ENCODE measurements around the gene ITPR2.

Gene ITPR2

DNA sequence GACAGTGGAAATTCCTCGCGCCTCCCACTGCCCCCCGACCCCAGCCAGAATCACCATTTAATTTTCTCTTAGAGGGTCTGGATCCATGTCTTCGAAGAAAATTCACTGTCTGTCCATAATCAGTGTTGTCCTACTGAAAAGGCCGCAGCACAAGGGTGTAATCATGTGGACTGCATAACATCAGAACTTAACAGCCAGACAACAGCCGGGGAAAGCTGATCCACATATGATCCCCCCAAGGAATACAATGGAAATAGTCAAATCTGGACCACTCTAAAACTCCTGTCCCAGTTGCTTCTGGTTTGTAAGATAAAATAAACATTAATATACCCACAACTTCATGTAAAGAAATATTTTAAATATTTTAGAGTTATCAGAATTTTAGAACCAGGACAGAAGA lies 460.1 kb downstream of the ITPR2 start:
- Histone ChIP-seq H3K4me3 (replicated peaks; ENCODE audit: low read depth, low read length) (no peak overlapping the region), H3K27me3 (replicated peaks; ENCODE audit: control insufficient read depth, insufficient read depth, low read length) (no peaks in the 10 kb centered on the region), H3K36me3 (ENCODE audit: control insufficient read depth, insufficient read depth, low read length) (no peaks in the 10 kb centered on the region; the same call in 1 of the 2 replicates)
- TF ChIP-seq, protein P1, sequence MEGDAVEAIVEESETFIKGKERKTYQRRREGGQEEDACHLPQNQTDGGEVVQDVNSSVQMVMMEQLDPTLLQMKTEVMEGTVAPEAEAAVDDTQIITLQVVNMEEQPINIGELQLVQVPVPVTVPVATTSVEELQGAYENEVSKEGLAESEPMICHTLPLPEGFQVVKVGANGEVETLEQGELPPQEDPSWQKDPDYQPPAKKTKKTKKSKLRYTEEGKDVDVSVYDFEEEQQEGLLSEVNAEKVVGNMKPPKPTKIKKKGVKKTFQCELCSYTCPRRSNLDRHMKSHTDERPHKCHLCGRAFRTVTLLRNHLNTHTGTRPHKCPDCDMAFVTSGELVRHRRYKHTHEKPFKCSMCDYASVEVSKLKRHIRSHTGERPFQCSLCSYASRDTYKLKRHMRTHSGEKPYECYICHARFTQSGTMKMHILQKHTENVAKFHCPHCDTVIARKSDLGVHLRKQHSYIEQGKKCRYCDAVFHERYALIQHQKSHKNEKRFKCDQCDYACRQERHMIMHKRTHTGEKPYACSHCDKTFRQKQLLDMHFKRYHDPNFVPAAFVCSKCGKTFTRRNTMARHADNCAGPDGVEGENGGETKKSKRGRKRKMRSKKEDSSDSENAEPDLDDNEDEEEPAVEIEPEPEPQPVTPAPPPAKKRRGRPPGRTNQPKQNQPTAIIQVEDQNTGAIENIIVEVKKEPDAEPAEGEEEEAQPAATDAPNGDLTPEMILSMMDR (IDR thresholded peaks at IDR 0.05; ENCODE audit: insufficient read depth, low read length, poor library complexity, severe bottlenecking): no peak
- no peak for DNase-seq (ENCODE audit: extremely low read depth, insufficient read length)

DNA sequence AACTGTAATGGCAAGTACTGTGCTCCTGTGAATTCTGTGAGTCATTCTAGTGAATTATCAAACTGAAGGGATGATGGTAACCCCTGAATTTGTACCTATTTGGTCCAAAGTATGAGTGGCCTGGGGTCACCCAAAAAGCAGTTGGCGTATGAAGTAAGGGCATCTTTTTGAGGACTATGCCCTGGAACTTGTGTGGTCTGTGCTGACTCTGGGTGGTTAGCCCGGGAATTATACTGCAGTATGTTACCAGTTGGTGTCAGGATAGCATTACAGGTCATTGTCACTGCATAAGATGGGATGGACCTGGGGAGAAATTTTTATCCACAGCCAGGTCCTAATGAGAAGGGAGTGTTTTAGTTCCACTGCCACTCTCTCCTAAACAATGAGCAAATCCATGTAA lies 462.9 kb downstream of the ITPR2 start:
- Histone ChIP-seq H3K4me3 (replicated peaks; ENCODE audit: low read depth, low read length) (no peak overlapping the region), H3K36me3 (ENCODE audit: control insufficient read depth, insufficient read depth, low read length) (no peaks in the 10 kb centered on the region; the same call in 1 of the 2 replicates), H3K27me3 (replicated peaks; ENCODE audit: control insufficient read depth, insufficient read depth, low read length) (no peaks in the 10 kb centered on the region)
- no peak for DNase-seq (ENCODE audit: extremely low read depth, insufficient read length)
- TF ChIP-seq, protein P1 (IDR thresholded peaks at IDR 0.05; ENCODE audit: insufficient read depth, low read length, poor library complexity, severe bottlenecking): no peak

DNA sequence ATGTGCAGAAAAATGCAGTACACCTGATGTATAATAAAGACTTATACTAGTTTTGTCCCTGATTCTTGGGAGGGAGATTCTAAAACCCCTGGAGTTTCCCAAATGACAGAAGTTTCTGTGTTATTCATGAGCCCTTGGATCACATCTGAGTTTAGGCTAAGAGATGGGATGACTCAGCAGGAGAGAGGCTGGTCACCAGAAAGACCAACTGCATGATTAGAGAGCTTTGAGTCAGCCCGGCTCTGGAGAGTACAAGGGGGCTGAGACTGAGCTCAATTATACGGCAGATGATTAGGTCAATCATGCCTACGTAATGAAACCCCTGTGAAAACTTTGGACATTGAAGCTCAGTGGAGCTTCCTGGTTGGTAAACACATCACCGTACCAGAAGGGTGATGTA lies 463.4 kb downstream of the ITPR2 start:
- TF ChIP-seq, protein P1 (IDR thresholded peaks at IDR 0.05; ENCODE audit: insufficient read depth, low read length, poor library complexity, severe bottlenecking): no peak
- no peaks in the 10 kb centered on the region for H3K27me3 ChIP-seq (replicated peaks; ENCODE audit: control insufficient read depth, insufficient read depth, low read length)
- DNase-seq (ENCODE audit: extremely low read depth, insufficient read length): no peak

DNA sequence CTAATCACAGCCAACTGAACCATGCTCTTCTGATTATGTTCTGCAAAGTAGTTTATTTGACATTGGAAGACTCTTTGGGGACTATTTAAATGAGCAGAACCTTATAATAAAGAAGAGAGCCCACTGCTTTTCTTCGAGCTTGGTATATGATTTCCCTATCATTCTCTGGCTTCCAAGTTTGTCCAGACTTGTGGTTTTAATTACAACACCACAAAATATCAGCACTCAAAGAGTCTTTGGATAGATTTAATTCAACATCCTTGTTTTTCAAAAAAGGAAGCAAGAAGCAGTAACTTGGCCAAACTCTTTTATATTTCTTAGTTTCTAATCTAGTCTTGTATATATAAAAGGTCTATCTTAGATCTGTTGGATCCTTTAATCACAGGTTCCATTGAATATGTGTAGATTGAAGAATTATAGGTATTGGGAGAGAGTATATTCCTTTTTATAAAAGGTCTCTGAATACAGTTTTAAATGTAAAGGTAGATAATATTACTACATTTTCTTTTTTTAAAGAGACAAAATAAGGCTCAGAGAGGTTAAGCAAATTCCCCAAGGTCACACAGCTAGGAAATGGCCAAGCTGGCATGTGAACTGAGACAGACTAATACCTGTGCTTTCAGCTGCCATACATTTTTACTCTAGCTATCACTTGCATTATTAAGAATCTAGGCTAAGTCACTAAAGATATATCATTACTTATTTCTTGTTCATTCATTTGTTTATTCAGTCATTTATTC lies 464.8 kb downstream of the ITPR2 start:
- no peak for DNase-seq (ENCODE audit: extremely low read depth, insufficient read length)
- H3K36me3 ChIP-seq (ENCODE audit: control insufficient read depth, insufficient read depth, low read length): no peaks in the 10 kb centered on the region; the same call in 1 of the 2 replicates
- H3K27me3 ChIP-seq (replicated peaks; ENCODE audit: control insufficient read depth, insufficient read depth, low read length): no peaks in the 10 kb centered on the region
- no peak overlapping the region for H3K4me3 ChIP-seq (replicated peaks; ENCODE audit: low read depth, low read length)
- TF ChIP-seq, protein P1 (IDR thresholded peaks at IDR 0.05; ENCODE audit: insufficient read depth, low read length, poor library complexity, severe bottlenecking): no peak

More for the DNA sequence above, 463.4 kb downstream of the ITPR2 start:
- Histone ChIP-seq H3K4me3 (replicated peaks; ENCODE audit: low read depth, low read length) (no peak overlapping the region), H3K36me3 (ENCODE audit: control insufficient read depth, insufficient read depth, low read length) (no peaks in the 10 kb centered on the region; the same call in 1 of the 2 replicates)

- Histone ChIP-seq H3K4me3 (replicated peaks; ENCODE audit: low read depth, low read length) (no peak overlapping the region), H3K27me3 (replicated peaks; ENCODE audit: control insufficient read depth, insufficient read depth, low read length) (no peaks in the 10 kb centered on the region), H3K36me3 (ENCODE audit: control insufficient read depth, insufficient read depth, low read length) (no peaks in the 10 kb centered on the region)
- DNase-seq (ENCODE audit: extremely low read depth, insufficient read length): no peak
- TF ChIP-seq, protein P1 (IDR thresholded peaks at IDR 0.05; ENCODE audit: insufficient read depth, low read length, poor library complexity, severe bottlenecking): no peak
Measured at GRCh38 chr12:26361964-26362363, 471.0 kb downstream of the ITPR2 start.
